HPDE6-E6E7 (cell line): ENCODE data around the gene PDE6C.
A peak's percentile ranks its signal among the peaks of the same experiment; 100 is the strongest.

Experiments
- DNase-seq: peaks from one replicate; pipeline ENCODE4 v3.0.0; 2011; ENCODE audit warnings: missing footprints; ENCODE audit errors: extremely low spot score

Gene PDE6C

GRCh38 chr10:93702210-93703001, 90.1 kb downstream of the PDE6C start, which contains the start of gene FRA10AC1:
Gene FRA10AC1 (minus strand): TSS chr10:93702592. CDS start chr10:93700106, 2,486 bp downstream.
- DNase-seq: peak; percentile 83

- DNase-seq: no peak
Observed at GRCh38 chr10:93703066-93703465, 90.7 kb downstream of the PDE6C start.

- no peak for DNase-seq
Observed at GRCh38 chr10:93703841-93704240, 91.5 kb downstream of the PDE6C start.

GRCh38 chr10:93704451-93704850, 92.1 kb downstream of the PDE6C start:
- no peak for DNase-seq

GRCh38 chr10:93707623-93708022, 95.3 kb downstream of the PDE6C start:
- no peak for DNase-seq

- DNase-seq: no peak
Observed at GRCh38 chr10:93710333-93710909, 98.1 kb downstream of the PDE6C start.

- no peak for DNase-seq
Observed at GRCh38 chr10:93711891-93712290, 99.6 kb downstream of the PDE6C start.

- DNase-seq: no peak
Observed at GRCh38 chr10:93712593-93712992, 100.3 kb downstream of the PDE6C start.

- no peak for DNase-seq
Observed at GRCh38 chr10:93715345-93715744, 103.0 kb downstream of the PDE6C start.
